Measurements from ENCODE around the gene MSI1.

Gene MSI1

GRCh38 chr12:120347766-120348165 is 21.2 kb downstream of the MSI1 start:
- H3K27me3 Mint-ChIP-seq (ENCODE audit: low read depth) = no peaks in the 10 kb centered on the region
- H3K4me3 Mint-ChIP-seq = no peak overlapping the region
- H3K9me3 Mint-ChIP-seq = no peaks in the 10 kb centered on the region
- H3K36me3 Mint-ChIP-seq (ENCODE audit: low read depth) = peaks cover 37% of the 10 kb centered on the region
- no peaks in the 10 kb centered on the region for H3K4me1 Mint-ChIP-seq
- no peak overlapping the region for H3K27ac Mint-ChIP-seq
- TF ChIP-seq CTCF (IDR thresholded peaks at IDR 0.05; ENCODE audit: unreplicated experiment in 3 of 3) = no peak

- Mint-ChIP-seq H3K27me3 (ENCODE audit: low read depth) (no peaks in the 10 kb centered on the region), H3K4me1 (no peaks in the 10 kb centered on the region), H3K27ac (no peak overlapping the region), H3K4me3 (no peak overlapping the region), H3K9me3 (no peaks in the 10 kb centered on the region), H3K36me3 (ENCODE audit: low read depth) (peaks cover 33% of the 10 kb centered on the region)
- TF ChIP-seq CTCF (IDR thresholded peaks at IDR 0.05; ENCODE audit: unreplicated experiment in 3 of 3) = no peak
Measured at GRCh38 chr12:120346681-120347080, 22.3 kb downstream of the MSI1 start.

GRCh38 chr12:120346031-120346430 is 22.9 kb downstream of the MSI1 start:
- no peaks in the 10 kb centered on the region for H3K27me3 Mint-ChIP-seq (ENCODE audit: low read depth)
- H3K27ac Mint-ChIP-seq = no peak overlapping the region
- H3K36me3 Mint-ChIP-seq (ENCODE audit: low read depth) = peaks cover 35% of the 10 kb centered on the region
- no peaks in the 10 kb centered on the region for H3K4me1 Mint-ChIP-seq
- H3K9me3 Mint-ChIP-seq = no peaks in the 10 kb centered on the region
- no peak overlapping the region for H3K4me3 Mint-ChIP-seq
- no peak for TF ChIP-seq CTCF (IDR thresholded peaks at IDR 0.05; ENCODE audit: unreplicated experiment in 3 of 3)

DNA sequence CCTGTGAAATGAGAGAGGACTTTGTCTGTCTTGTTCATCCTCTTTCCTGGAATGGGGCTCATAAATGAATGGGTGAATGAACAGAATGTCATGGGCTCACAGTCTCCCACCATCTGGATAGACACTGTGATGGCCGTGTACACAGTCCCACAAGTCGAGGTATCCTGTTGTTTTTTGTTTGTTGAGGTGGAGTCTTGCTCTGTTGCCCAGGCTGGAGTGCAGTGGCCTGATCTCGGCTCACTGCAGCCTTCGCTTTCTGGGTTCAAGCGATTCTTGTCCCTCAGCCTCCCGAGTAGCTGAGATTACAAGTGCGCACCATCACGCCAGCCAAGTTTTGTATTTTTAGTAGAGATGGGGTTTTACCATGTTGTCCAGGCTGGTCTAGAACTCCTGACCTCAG is 25.3 kb downstream of the MSI1 start:
- TF ChIP-seq CTCF (IDR thresholded peaks at IDR 0.05; ENCODE audit: unreplicated experiment in 3 of 3) = no peak
- Mint-ChIP-seq H3K36me3 (ENCODE audit: low read depth) (peaks cover 26% of the 10 kb centered on the region), H3K4me3 (no peak overlapping the region), H3K27me3 (ENCODE audit: low read depth) (no peaks in the 10 kb centered on the region), H3K9me3 (peaks cover under 1% of the 10 kb centered on the region), H3K27ac (peak overlapping the region; percentile 44 to 60 (median 57)), H3K4me1 (no peaks in the 10 kb centered on the region)

- Mint-ChIP-seq H3K36me3 (ENCODE audit: low read depth) (peaks cover 26% of the 10 kb centered on the region), H3K27me3 (ENCODE audit: low read depth) (no peaks in the 10 kb centered on the region), H3K27ac (peak overlapping the region; percentile 44 to 60 (median 57)), H3K9me3 (peaks cover 4% of the 10 kb centered on the region), H3K4me1 (no peaks in the 10 kb centered on the region), H3K4me3 (peak overlapping the region in 1 of 3 experiments; percentile 23)
- TF ChIP-seq CTCF (IDR thresholded peaks at IDR 0.05; ENCODE audit: unreplicated experiment in 3 of 3) = no peak
Measured at GRCh38 chr12:120343039-120343537, 25.9 kb downstream of the MSI1 start.

All from nephron (organoid).